HepG2 (cell line): ENCODE results near the gene DYSF. TPM values are rescaled to one million over a fixed set of nuclear protein-coding genes. Genes with fewer than 3 reads are reported as not detected.
A peak's percentile ranks its signal among the peaks of the same experiment; 100 is the strongest.

Source experiments
- ATAC-seq: fragments of 200-7000 bp; cut with Tn5 transposase; 3 replicates; pipeline ENCODE4 v1.9.1; 2020; ENCODE audit warnings: mild to moderate bottlenecking, moderate library complexity
- BruUV-seq: library from RNA; stranded (reverse); fragments of 400-500 nt; replicated peaks from 2 replicates; lab custom pipeline; 2021; lab: Mats Ljungman, UMichigan
- CTCF ChIA-PET: fragments of 300-600 bp; formaldehyde crosslinking; extraction: SDS; loops from one replicate; lab custom pipeline; 2021; ENCODE audit warnings: low total read pairs, inconsistent platforms, low intra/inter-chr PET ratio; lab: Yijun Ruan, JAX
- POLR2A ChIA-PET: fragments of 350-600 bp; sonication (Branson Sonifier 250); formaldehyde crosslinking; loops from one replicate; lab custom pipeline; 2020; ENCODE audit warnings: antibody characterized with exemption, inconsistent platforms; lab: Yijun Ruan, JAX
- DNase-seq: peaks from one replicate; pipeline ENCODE4 v3.0.0-alpha.2; 2015; ENCODE audit warnings: low spot score
- FAIRE-seq: peaks from 3 replicates; lab custom pipeline; 2011; peaks lifted over from hg19 to GRCh38; lab: Jason Lieb, UNC
- H2AFZ ChIP-seq: one replicate; pipeline ENCODE4 v1.6.1; 2011; ENCODE audit warnings: low read length, inconsistent platforms
- H3K27ac ChIP-seq: fragments of 300-600 bp; 3 replicates; pipeline ENCODE4 v1.8.0; 2011; ENCODE audit warnings: mixed run types, mild to moderate bottlenecking, mixed read lengths, low read length, inconsistent platforms; ENCODE audit not compliant: insufficient read depth; ENCODE audit errors: extremely low read length
- H3K27me3 ChIP-seq, 2 experiments: fragments of 200-600 bp in 1 of 2; 2 replicates in 1 of 2; 3 replicates in 1 of 2; pipeline versions ENCODE4 v1.6.0 to v1.8.0; 2011; ENCODE audit warnings: low read length in 2 of 2, mild to moderate bottlenecking in 2 of 2, moderate library complexity in 2 of 2, inconsistent platforms in 1 of 2; ENCODE audit not compliant: insufficient read depth in 2 of 2, control insufficient read depth in 1 of 2
- H3K36me3 ChIP-seq, 2 experiments: fragments of 200-600 bp in 1 of 2; replicated peaks in 1 of 2; 2 replicates in 1 of 2; 3 replicates in 1 of 2; pipeline versions ENCODE4 v1.5.1 to v1.8.0; 2011; ENCODE audit warnings: low read length in 2 of 2, inconsistent platforms in 1 of 2; ENCODE audit not compliant: insufficient read depth in 2 of 2, control insufficient read depth in 1 of 2
- H3K4me1 ChIP-seq: 2 replicates; pipeline ENCODE4 v1.5.1; 2012; ENCODE audit warnings: low read length, inconsistent platforms; ENCODE audit not compliant: insufficient read depth
- H3K4me2 ChIP-seq: 2 replicates; pipeline ENCODE4 v1.6.0; 2011; ENCODE audit warnings: low read depth, low read length, inconsistent platforms
- H3K4me3 ChIP-seq, 3 experiments: fragments of 200-600 bp in 1 of 3; sonication (generic), shearing (Covaris generic) in 1 of 3; replicated peaks in 1 of 3; 2 replicates each; pipeline ENCODE4 v1.5.1; 2011 to 2016; ENCODE audit warnings: low read length in 3 of 3, inconsistent platforms in 2 of 3, low read depth in 2 of 3, mild to moderate bottlenecking in 2 of 3, control low read depth in 1 of 3, mixed read lengths in 1 of 3; ENCODE audit not compliant: insufficient read depth in 1 of 3
- H3K79me2 ChIP-seq: one replicate; pipeline ENCODE4 v1.6.1; 2011; ENCODE audit warnings: low read length, inconsistent platforms; ENCODE audit not compliant: insufficient read depth
- H3K9ac ChIP-seq: 2 replicates; pipeline ENCODE4 v1.6.0; 2011; ENCODE audit warnings: mild to moderate bottlenecking, low read depth, low read length, inconsistent platforms; ENCODE audit not compliant: insufficient read depth
- H3K9me3 ChIP-seq: 2 replicates; pipeline ENCODE4 v1.5.1; 2012; ENCODE audit warnings: mild to moderate bottlenecking, low read length
- H4K20me1 ChIP-seq: 2 replicates; pipeline ENCODE4 v1.6.0; 2011; ENCODE audit warnings: inconsistent platforms, mild to moderate bottlenecking, low read length, moderate library complexity; ENCODE audit not compliant: insufficient read depth
- FOXA3 ChIP-seq: IDR thresholded peaks from 2 replicates; pipeline ENCODE4 v1.6.1; 2016; ENCODE audit warnings: missing genetic modification reagents, missing compliant biosample characterization
- HNRNPL ChIP-seq: fragments of 200-400 bp; formaldehyde crosslinking; IDR thresholded peaks from 2 replicates; pipeline ENCODE4 v1.6.1; 2017; ENCODE audit warnings: mild to moderate bottlenecking, low read depth, low read length
- NR1H2 ChIP-seq: sonication (generic); formaldehyde crosslinking; IDR thresholded peaks from 2 replicates; pipeline ENCODE4 v1.8.1; 2022; ENCODE audit warnings: low read depth, missing genetic modification reagents, borderline replicate concordance
- POLR2AphosphoS2 ChIP-seq: IDR thresholded peaks from 2 replicates; pipeline ENCODE4 v1.6.1; 2011; ENCODE audit warnings: low read depth, low read length, improper control_type of control experiment
- RFXAP ChIP-seq: sonication (generic); formaldehyde crosslinking; IDR thresholded peaks from 2 replicates; pipeline ENCODE4 v1.4.0; 2020; ENCODE audit warnings: missing genetic modification reagents, borderline replicate concordance
- SMYD3 ChIP-seq: sonication (generic); formaldehyde crosslinking; IDR thresholded peaks from 2 replicates; pipeline ENCODE4 v1.8.1; 2023; ENCODE audit warnings: mild to moderate bottlenecking, missing genetic modification reagents
- THAP11 ChIP-seq: IDR thresholded peaks from 2 replicates; pipeline ENCODE4 v1.6.1; 2016; ENCODE audit warnings: missing biosample characterization, missing genetic modification reagents
- ZNF343 ChIP-seq: sonication (generic); formaldehyde crosslinking; IDR thresholded peaks from 2 replicates; pipeline ENCODE4 v1.4.0; 2020; ENCODE audit warnings: mild to moderate bottlenecking, missing genetic modification reagents
- ZNF496 ChIP-seq: sonication (generic); formaldehyde crosslinking; IDR thresholded peaks from 2 replicates; pipeline ENCODE4 v1.8.1; 2023; ENCODE audit warnings: mild to moderate bottlenecking, moderate library complexity, missing genetic modification reagents; ENCODE audit not compliant: insufficient replicate concordance
- WGBS: methylation state at CpG from one replicate; pipeline ENCODE4 v1.1.6; 2017; ENCODE audit warnings: low lambda C conversion rate; 5-methylcytosine and 5-hydroxymethylcytosine counted together
- in situ Hi-C: cut with HindIII; loops from 2 replicates; pipeline ENCODE4 v1.10.0; 2017; ENCODE audit warnings: low pct_unique_long_range_greater_than_20kb; ENCODE audit not compliant: extremely low pct_ligation_motif_present
- intact Hi-C: fragments of 100-400 bp; cut with micrococcal nuclease; formaldehyde crosslinking; loops from one replicate; pipeline ENCODE4 v1.10.0; 2022; ENCODE audit not compliant: unreplicated experiment
- polyA plus RNA-seq, 8 experiments: library from polyadenylated mRNA; depleted of rRNA in 3 of 8; stranded (reverse) in 7 of 8; unstranded in 1 of 8; fragments of >200 nt; fragmentation: Illumina TruSeq in 4 of 8; extraction: Trizol in 4 of 8; gene quantifications; 2 replicates each; pipeline versions ENCODE4 v1.2.1 to v1.2.3, GENCODE V29; 2011 to 2016; ENCODE audit warnings: low read depth in 4 of 8, missing spikeins in 1 of 8, mixed read lengths in 1 of 8; ENCODE audit not compliant: insufficient read depth in 1 of 8
- total RNA-seq, 5 experiments: library from RNA; depleted of rRNA; stranded (reverse); fragments of >200 nt; fragmentation: Illumina TruSeq; extraction: Trizol; gene quantifications; 2 replicates each; pipeline ENCODE4 v1.2.3, GENCODE V29; 2016; ENCODE audit warnings: low read depth in 1 of 5
- TF ChIP-seq, protein P1 (sequence below): IDR thresholded peaks from 2 replicates; pipeline ENCODE4 v1.6.1; 2016; ENCODE audit warnings: missing biosample characterization, missing genetic modification reagents, low read depth

Gene DYSF
- total and polyA plus RNA-seq, 2 of the 13 experiments (the other 11 are each of a cell fraction or from before 2014, with no cell fraction given): 0.15 to 2.4 TPM

DNA sequence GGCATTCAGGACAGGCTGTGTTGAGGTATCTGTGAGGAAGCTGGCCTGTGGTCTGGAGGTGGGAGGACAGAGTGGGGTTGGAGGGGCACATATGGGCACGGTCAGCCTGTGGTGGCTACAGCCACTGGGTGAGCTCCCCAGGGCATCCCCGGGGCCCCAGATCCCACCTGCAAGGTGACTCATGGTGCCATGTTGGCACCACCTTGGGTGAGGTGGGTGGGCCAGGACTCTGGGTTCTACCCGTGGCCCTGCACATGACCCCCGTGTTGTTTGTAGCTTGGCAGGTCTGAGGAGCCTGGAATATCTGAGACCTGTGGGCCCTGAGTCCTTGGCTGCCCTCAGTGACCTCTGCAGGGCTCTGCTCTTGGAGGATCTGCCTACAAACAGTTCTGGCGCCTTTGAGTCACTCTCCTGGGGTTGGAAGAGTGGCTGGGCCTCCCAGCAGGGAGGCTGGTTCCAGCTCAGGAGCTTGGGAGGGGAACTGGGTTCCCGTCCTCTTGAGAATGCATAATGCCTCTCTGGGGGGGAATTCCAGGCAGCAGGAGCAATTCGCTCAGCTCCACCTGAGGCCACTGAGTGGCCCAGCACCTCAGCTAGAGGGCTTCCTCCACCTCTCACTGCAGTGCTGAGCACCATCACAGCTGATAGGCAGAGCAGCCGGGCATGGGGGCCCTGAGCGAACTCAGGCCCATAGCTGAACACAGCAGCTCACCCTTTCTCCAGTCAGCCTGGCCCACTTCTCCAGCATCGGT, 105.1 kb downstream of the DYSF start:
- no peak for FAIRE-seq
- CTCF ChIA-PET: no interaction called here
- TF ChIP-seq FOXA3: no peak
- TF ChIP-seq, protein P1, sequence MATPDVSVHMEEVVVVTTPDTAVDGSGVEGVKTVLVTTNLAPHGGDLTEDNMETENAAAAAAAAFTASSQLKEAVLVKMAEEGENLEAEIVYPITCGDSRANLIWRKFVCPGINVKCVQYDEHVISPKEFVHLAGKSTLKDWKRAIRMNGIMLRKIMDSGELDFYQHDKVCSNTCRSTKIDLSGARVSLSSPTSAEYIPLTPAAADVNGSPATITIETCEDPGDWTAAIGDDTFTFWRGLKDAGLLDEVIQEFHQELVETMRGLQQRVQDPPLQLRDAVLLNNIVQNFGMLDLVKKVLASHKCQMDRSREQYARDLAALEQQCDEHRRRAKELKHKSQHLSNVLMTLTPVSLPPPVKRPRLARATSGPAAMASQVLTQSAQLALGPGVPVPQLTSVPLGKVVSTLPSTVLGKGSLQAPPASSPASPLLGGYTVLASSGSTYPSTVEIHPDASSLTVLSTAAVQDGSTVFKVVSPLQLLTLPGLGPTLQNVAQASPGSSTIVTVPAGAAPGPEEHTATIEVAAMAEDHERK (CRISPR knock-in tag): no peak
- TF ChIP-seq HNRNPL: peak; percentile 75; the same call in 1 of the 2 replicates
- no peak for TF ChIP-seq ZNF496 (CRISPR knock-in tag)
- no peak for TF ChIP-seq RFXAP (CRISPR knock-in tag)
- no peak for TF ChIP-seq THAP11 (CRISPR knock-in tag)
- TF ChIP-seq NR1H2: no peak
- TF ChIP-seq SMYD3 (CRISPR knock-in tag): no peak
- TF ChIP-seq POLR2AphosphoS2: no peak
- peak; percentile 49; the same call in 1 of the 2 replicates for TF ChIP-seq ZNF343
- TF ChIP-seq, all 625 proteins: peak for 2
- Histone ChIP-seq H3K4me2 (peak overlapping the region; percentile 61), H3K27me3 (peaks cover 0 to 5% of the 10 kb centered on the region in 2 experiments; a peak in 4 of 5 replicates), H3K4me1 (peaks cover 77% of the 10 kb centered on the region), H3K9me3 (no peaks in the 10 kb centered on the region), H3K9ac (peak overlapping the region; percentile 50; the same call in 1 of the 2 replicates), H3K79me2 (no peaks in the 10 kb centered on the region), H3K27ac (no peak overlapping the region), H3K4me3 (peak overlapping the region in 1 of 3 experiments; percentile 49; a peak in 1 of 6 replicates), H3K36me3 (no peaks in the 10 kb centered on the region), H2AFZ (no peak overlapping the region), H4K20me1 (no peaks in the 10 kb centered on the region)
- intact Hi-C loops: no loop called here
- in situ Hi-C loops: no loop called here
- DNase-seq: no peak
- POLR2A ChIA-PET: no interaction called here
- ATAC-seq: peak; percentile 15
- WGBS: 20% methylated on average over 6 of the region's 10 CpGs
- BruUV-seq: no TSS peak
